ENCODE measurements around the gene TICAM2.
A peak's percentile ranks its signal among the peaks of the same experiment; 100 is the strongest.

The TICAM2 gene

GRCh38 chr5:115548683-115549082, 53.6 kb downstream of the TICAM2 start:
- FAIRE-seq (no peak), DNase-seq (ENCODE audit: insufficient read length, low spot score) (no peak)
- no peak for TF ChIP-seq CTCF (IDR thresholded peaks at IDR 0.05; ENCODE audit: insufficient read depth, missing control alignments)

- FAIRE-seq = peak; percentile 29
- no peak for TF ChIP-seq CTCF (IDR thresholded peaks at IDR 0.05; ENCODE audit: insufficient read depth, missing control alignments)
- DNase-seq (ENCODE audit: insufficient read length, low spot score) = no peak
These were observed 56.9 kb downstream of the TICAM2 start for GRCh38 chr5:115545351-115545882.

- FAIRE-seq (no peak), DNase-seq (ENCODE audit: insufficient read length, low spot score) (peak; percentile 65)
- no peak for TF ChIP-seq CTCF (IDR thresholded peaks at IDR 0.05; ENCODE audit: insufficient read depth, missing control alignments)
These were observed 57.6 kb downstream of the TICAM2 start, which contains the start of gene FEM1C for GRCh38 chr5:115544436-115545350. Gene FEM1C (minus strand): TSS chr5:115544775. CDS start chr5:115543493, 1,282 bp downstream.

GRCh38 chr5:115544043-115544435, 58.2 kb downstream of the TICAM2 start:
- no peak for TF ChIP-seq CTCF (IDR thresholded peaks at IDR 0.05; ENCODE audit: insufficient read depth, missing control alignments)
- DNase-seq (ENCODE audit: insufficient read length, low spot score) (no peak), FAIRE-seq (no peak)

DNA sequence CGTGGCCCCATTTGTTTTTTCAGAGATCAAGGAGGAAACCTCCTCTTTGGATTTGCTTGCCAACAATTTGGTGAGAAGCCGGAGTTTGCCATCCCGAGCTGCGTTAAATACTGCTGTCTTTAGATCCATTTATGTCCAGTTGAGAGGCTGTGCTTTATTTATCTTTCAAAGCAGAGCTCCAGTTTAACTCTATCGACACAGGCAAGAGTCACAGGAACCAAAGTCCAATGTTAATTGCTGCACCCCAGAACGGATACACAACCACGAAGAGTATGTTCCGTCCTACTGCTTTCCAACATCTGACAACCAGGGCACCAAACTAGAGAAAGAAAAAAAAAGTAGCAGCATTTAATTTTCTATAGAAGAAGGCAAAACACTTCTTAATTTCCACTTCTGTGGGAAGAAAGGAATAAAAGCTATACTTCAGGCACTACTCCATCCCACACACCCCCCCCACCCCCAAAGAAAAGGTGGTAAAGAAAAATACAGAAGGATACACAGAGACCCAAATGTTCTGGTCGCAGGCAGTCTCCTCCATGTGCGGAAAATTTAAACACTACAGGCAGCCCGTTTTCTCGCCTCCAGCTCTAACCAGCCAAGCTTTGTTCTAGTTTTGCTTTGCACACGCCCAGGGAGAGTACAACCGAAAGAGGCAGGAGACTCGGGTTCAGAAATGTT, 58.8 kb downstream of the TICAM2 start:
- no peak for FAIRE-seq
- no peak for TF ChIP-seq CTCF (IDR thresholded peaks at IDR 0.05; ENCODE audit: insufficient read depth, missing control alignments)
- DNase-seq (ENCODE audit: insufficient read length, low spot score) = no peak

DNA sequence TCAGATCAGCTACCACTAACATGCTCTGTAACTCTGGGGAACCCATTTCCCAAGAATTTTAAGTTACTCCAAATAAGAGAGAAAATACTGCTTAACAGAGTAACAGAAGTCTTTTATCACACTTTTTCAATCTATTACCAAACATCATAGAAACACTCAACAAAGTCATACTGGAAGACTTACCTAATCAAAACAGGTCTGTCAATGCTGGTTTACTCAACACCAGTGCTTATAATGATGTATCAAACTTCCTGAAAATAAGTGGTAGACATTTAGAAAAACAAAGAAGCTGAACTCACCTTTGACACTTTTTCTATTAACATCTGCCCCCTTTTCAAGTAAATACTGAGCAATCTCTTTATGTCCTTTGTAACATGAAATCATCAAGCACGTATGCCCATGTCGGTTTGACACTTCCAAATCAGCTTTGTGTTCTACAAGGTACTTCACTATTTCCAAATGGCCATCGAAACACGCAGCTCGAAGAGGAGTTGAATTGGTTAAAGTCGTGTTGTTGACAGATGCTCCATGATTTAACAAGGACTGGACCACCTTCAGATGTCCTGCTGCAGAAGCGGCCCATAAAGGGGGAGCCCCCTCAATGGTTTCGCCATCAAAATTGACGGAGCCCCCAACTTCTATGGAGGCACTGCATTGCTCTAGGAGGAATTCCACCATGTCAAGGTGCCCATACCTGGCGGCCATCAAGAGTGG, 59.5 kb downstream of the TICAM2 start:
- TF ChIP-seq CTCF (IDR thresholded peaks at IDR 0.05; ENCODE audit: insufficient read depth, missing control alignments) = no peak
- no peak for DNase-seq (ENCODE audit: insufficient read length, low spot score)
- peak; percentile 11 for FAIRE-seq
